GM19463 (cell line): ENCODE results near the gene CHMP4A.
"Not testable (repeated sequence)": the region's sequence is repeated elsewhere in the genome, so short reads cannot be mapped to it uniquely, and the experiment has no call there.

Experiments
- ATAC-seq: cut with Tn5 transposase; IDR thresholded peaks from one replicate; pipeline ENCODE4 v1.9.1; 2021; ENCODE audit warnings: mild to moderate bottlenecking, moderate library complexity; ENCODE audit not compliant: unreplicated experiment

The CHMP4A gene

GRCh38 chr14:24226473-24226872 lies 13.2 kb upstream of the CHMP4A start:
- no peak for ATAC-seq

GRCh38 chr14:24224618-24225071 lies 11.4 kb upstream of the CHMP4A start:
- no peak for ATAC-seq

GRCh38 chr14:24222987-24223386 lies 9.7 kb upstream of the CHMP4A start:
- ATAC-seq, result not testable (repeated sequence)

- no peak for ATAC-seq
These were observed 6.2 kb upstream of the CHMP4A start for GRCh38 chr14:24219521-24219920.

GRCh38 chr14:24219080-24219479 lies 5.8 kb upstream of the CHMP4A start:
- no peak for ATAC-seq

- not testable (repeated sequence) for ATAC-seq
These were observed 3.6 kb upstream of the CHMP4A start for GRCh38 chr14:24216876-24217275.

- no peak for ATAC-seq
These were observed 3.0 kb upstream of the CHMP4A start for GRCh38 chr14:24216345-24216699.

- ATAC-seq, result peak; percentile 70
These were observed 2.4 kb upstream of the CHMP4A start, which contains the start of gene MDP1 for GRCh38 chr14:24215495-24216344. MDP1 (minus strand) TSS chr14:24216066; CDS start chr14:24215955, 111 bp downstream.

- no peak for ATAC-seq
These were observed 776 bp upstream of the CHMP4A start for GRCh38 chr14:24213866-24214662.

- ATAC-seq, result no peak
These were observed 2.0 kb downstream of the CHMP4A start for GRCh38 chr14:24211311-24211710.

- no peak for ATAC-seq
These were observed 5.7 kb downstream of the CHMP4A start for GRCh38 chr14:24207625-24208024.

GRCh38 chr14:24207104-24207551 lies 6.2 kb downstream of the CHMP4A start:
- ATAC-seq, result no peak

GRCh38 chr14:24206260-24207103 lies 6.8 kb downstream of the CHMP4A start:
- no peak for ATAC-seq

- ATAC-seq, result no peak
These were observed 8.8 kb downstream of the CHMP4A start for GRCh38 chr14:24204163-24205146.

GRCh38 chr14:24203249-24203886 lies 9.9 kb downstream of the CHMP4A start:
- ATAC-seq, result not testable (repeated sequence)

- ATAC-seq, result not testable (repeated sequence)
These were observed 10.8 kb downstream of the CHMP4A start for GRCh38 chr14:24202538-24202937.

GRCh38 chr14:24198814-24199524 lies 14.3 kb downstream of the CHMP4A start:
- ATAC-seq, result no peak

GRCh38 chr14:24197056-24197450 lies 16.2 kb downstream of the CHMP4A start:
- ATAC-seq, result no peak
